ENCODE data around the gene MECP2. TPM values are rescaled to one million over a fixed set of nuclear protein-coding genes. Genes with fewer than 3 reads are reported as not detected.

The MECP2 gene
- total and polyA plus RNA-seq, 10 of the 15 experiments (the other 5 are each of a cell fraction or from before 2014, with no cell fraction given): 1.3 to 32.7 (median 13.7) TPM

DNA sequence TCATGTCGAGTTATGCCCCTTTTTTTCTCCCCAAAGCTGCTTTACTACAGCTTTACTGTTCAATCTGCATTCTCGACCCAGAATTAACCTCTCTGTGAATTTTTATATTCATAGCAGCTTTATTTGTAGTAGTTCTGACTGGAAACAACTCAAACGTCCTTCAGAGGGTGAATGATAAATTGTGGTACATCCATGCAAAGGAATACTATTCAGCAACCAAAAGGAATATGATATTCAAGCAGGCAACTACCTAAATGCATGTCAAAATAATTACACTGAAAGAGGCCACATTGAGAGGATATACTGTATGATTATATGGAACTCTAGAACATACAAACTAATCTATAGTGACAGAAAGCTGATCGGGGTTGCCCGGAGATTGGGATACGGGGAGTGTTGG lies 20.0 kb upstream of the MECP2 start:
- POLR2A ChIA-PET: no interaction called here
- DNase-seq (ENCODE audit: low read depth, low spot score): no peak
- BruUV-seq (replicated peaks): no TSS peak

More for the DNA sequence above, 20.0 kb upstream of the MECP2 start:
- Histone ChIP-seq H3K9me3 (replicated peaks; ENCODE audit: control insufficient read depth, insufficient read depth, low read length) (no peaks in the 10 kb centered on the region), H4K20me1 (ENCODE audit: control insufficient read depth, insufficient read depth) (no peaks in the 10 kb centered on the region), H3K27ac (ENCODE audit: control insufficient read depth, insufficient read depth) (no peak overlapping the region), H2AFZ (ENCODE audit: control insufficient read depth, low read depth, low read length) (no peak overlapping the region), H3K4me1 (ENCODE audit: control insufficient read depth, insufficient read depth, low read length) (no peaks in the 10 kb centered on the region), H3K4me3 (no peak overlapping the region), H3K79me2 (ENCODE audit: control insufficient read depth, insufficient read depth, low read length) (no peaks in the 10 kb centered on the region), H3K4me2 (ENCODE audit: control insufficient read depth, insufficient read depth) (no peak overlapping the region), H3K9ac (ENCODE audit: control insufficient read depth, insufficient read depth, low read length) (no peak overlapping the region), H3K36me3 (ENCODE audit: control insufficient read depth in 2 of 2, insufficient read depth in 2 of 2, low read length in 1 of 2) (no peaks in the 10 kb centered on the region), H3K27me3 (replicated peaks in 1 of 2; ENCODE audit: control insufficient read depth in 2 of 2, insufficient read depth in 2 of 2, low read length in 1 of 2) (no peaks in the 10 kb centered on the region; a peak in 2 of 4 replicates)
- FAIRE-seq: no peak
- intact Hi-C loops (cut with micrococcal nuclease; ENCODE audit: unreplicated experiment) (no loop called here), in situ Hi-C loops (cut with MboI) (no loop called here)
- no peak for ATAC-seq
- RAD21 ChIA-PET (ENCODE audit: unreplicated experiment): no interaction called here
- 41% methylated on average over 6 of the region's 6 CpGs for WGBS (ENCODE audit: insufficient coverage, insufficient replicate concordance, low lambda C conversion rate, missing lambda C conversion rate)
- CTCF ChIA-PET: no interaction called here
- SMC1A ChIA-PET (ENCODE audit: uncharacterized antibody, unreplicated experiment): interaction anchor here (0.7 kb wide), 1 partner anchor 12 kb away, joined by 4 read pairs; no protein-coding TSS in a partner anchor
- TF ChIP-seq ZNF384 (IDR thresholded peaks at IDR 0.05; ENCODE audit: borderline replicate concordance, low read depth, low read length) (no peak), ZNF24 (IDR thresholded peaks at IDR 0.05) (no peak), ZBED1 (IDR thresholded peaks at IDR 0.05; ENCODE audit: borderline replicate concordance) (no peak), BACH1 (IDR thresholded peaks at IDR 0.05; ENCODE audit: borderline replicate concordance) (no peak), NR2F1 (conservative IDR thresholded peaks at IDR 0.05) (no peak), RAD21 (IDR thresholded peaks at IDR 0.05; ENCODE audit: insufficient read depth, low read depth, low read length) (no peak), CBX5 (IDR thresholded peaks at IDR 0.05; ENCODE audit: low read depth) (no peak)
- TF ChIP-seq, protein P1, sequence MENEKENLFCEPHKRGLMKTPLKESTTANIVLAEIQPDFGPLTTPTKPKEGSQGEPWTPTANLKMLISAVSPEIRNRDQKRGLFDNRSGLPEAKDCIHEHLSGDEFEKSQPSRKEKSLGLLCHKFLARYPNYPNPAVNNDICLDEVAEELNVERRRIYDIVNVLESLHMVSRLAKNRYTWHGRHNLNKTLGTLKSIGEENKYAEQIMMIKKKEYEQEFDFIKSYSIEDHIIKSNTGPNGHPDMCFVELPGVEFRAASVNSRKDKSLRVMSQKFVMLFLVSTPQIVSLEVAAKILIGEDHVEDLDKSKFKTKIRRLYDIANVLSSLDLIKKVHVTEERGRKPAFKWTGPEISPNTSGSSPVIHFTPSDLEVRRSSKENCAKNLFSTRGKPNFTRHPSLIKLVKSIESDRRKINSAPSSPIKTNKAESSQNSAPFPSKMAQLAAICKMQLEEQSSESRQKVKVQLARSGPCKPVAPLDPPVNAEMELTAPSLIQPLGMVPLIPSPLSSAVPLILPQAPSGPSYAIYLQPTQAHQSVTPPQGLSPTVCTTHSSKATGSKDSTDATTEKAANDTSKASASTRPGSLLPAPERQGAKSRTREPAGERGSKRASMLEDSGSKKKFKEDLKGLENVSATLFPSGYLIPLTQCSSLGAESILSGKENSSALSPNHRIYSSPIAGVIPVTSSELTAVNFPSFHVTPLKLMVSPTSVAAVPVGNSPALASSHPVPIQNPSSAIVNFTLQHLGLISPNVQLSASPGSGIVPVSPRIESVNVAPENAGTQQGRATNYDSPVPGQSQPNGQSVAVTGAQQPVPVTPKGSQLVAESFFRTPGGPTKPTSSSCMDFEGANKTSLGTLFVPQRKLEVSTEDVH (IDR thresholded peaks at IDR 0.05; ENCODE audit: low read depth, partially characterized antibody): no peak
- TF ChIP-seq, protein P2, sequence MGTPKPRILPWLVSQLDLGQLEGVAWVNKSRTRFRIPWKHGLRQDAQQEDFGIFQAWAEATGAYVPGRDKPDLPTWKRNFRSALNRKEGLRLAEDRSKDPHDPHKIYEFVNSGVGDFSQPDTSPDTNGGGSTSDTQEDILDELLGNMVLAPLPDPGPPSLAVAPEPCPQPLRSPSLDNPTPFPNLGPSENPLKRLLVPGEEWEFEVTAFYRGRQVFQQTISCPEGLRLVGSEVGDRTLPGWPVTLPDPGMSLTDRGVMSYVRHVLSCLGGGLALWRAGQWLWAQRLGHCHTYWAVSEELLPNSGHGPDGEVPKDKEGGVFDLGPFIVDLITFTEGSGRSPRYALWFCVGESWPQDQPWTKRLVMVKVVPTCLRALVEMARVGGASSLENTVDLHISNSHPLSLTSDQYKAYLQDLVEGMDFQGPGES (IDR thresholded peaks at IDR 0.05): no peak
- TF ChIP-seq, protein P3, sequence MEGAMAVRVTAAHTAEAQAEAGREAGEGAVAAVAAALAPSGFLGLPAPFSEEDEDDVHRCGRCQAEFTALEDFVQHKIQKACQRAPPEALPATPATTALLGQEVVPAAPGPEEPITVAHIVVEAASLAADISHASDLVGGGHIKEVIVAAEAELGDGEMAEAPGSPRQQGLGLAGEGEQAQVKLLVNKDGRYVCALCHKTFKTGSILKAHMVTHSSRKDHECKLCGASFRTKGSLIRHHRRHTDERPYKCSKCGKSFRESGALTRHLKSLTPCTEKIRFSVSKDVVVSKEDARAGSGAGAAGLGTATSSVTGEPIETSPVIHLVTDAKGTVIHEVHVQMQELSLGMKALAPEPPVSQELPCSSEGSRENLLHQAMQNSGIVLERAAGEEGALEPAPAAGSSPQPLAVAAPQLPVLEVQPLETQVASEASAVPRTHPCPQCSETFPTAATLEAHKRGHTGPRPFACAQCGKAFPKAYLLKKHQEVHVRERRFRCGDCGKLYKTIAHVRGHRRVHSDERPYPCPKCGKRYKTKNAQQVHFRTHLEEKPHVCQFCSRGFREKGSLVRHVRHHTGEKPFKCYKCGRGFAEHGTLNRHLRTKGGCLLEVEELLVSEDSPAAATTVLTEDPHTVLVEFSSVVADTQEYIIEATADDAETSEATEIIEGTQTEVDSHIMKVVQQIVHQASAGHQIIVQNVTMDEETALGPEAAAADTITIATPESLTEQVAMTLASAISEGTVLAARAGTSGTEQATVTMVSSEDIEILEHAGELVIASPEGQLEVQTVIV (IDR thresholded peaks at IDR 0.05; ENCODE audit: borderline replicate concordance, partially characterized antibody): no peak
- TF ChIP-seq, protein P4, sequence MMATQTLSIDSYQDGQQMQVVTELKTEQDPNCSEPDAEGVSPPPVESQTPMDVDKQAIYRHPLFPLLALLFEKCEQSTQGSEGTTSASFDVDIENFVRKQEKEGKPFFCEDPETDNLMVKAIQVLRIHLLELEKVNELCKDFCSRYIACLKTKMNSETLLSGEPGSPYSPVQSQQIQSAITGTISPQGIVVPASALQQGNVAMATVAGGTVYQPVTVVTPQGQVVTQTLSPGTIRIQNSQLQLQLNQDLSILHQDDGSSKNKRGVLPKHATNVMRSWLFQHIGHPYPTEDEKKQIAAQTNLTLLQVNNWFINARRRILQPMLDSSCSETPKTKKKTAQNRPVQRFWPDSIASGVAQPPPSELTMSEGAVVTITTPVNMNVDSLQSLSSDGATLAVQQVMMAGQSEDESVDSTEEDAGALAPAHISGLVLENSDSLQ (IDR thresholded peaks at IDR 0.05): no peak

Measured in GM12878 (cell line).